Measurements from ENCODE around the gene CA12.
A peak's percentile ranks its signal among the peaks of the same experiment; 100 is the strongest.

The CA12 gene

GRCh38 chr15:63384906-63385305 lies 3.3 kb upstream of the CA12 start:
- Histone ChIP-seq H3K27me3 (replicated peaks) (no peaks in the 10 kb centered on the region), H3K36me3 (replicated peaks) (no peaks in the 10 kb centered on the region), H3K4me3 (ENCODE audit: low read depth, low read length) (no peak overlapping the region), H3K27ac (no peak overlapping the region)
- DNase-seq = no peak
- TF ChIP-seq CTCF (IDR thresholded peaks at IDR 0.05; ENCODE audit: low read depth, low read length, missing control alignments) = no peak
- in situ Hi-C loops (cut with HindIII; ENCODE audit: low pct_ligation_motif_present, low sequenced_read_pairs) = no loop called here

GRCh38 chr15:63382966-63383710 lies 1.5 kb upstream of the CA12 start:
- H3K4me3 ChIP-seq (ENCODE audit: low read depth, low read length) = no peak overlapping the region
- no peaks in the 10 kb centered on the region for H3K36me3 ChIP-seq (replicated peaks)
- no peak for DNase-seq
- H3K27ac ChIP-seq = no peak overlapping the region
- TF ChIP-seq CTCF (IDR thresholded peaks at IDR 0.05; ENCODE audit: low read depth, low read length, missing control alignments) = no peak
- in situ Hi-C loops (cut with HindIII; ENCODE audit: low pct_ligation_motif_present, low sequenced_read_pairs) = no loop called here
- no peaks in the 10 kb centered on the region for H3K27me3 ChIP-seq (replicated peaks)

- Histone ChIP-seq H3K27ac (no peak overlapping the region), H3K27me3 (replicated peaks) (no peaks in the 10 kb centered on the region), H3K4me3 (ENCODE audit: low read depth, low read length) (peak overlapping the region; percentile 66), H3K36me3 (replicated peaks) (no peaks in the 10 kb centered on the region)
- no peak for DNase-seq
- no peak for TF ChIP-seq CTCF (IDR thresholded peaks at IDR 0.05; ENCODE audit: low read depth, low read length, missing control alignments)
- in situ Hi-C loops (cut with HindIII; ENCODE audit: low pct_ligation_motif_present, low sequenced_read_pairs) = no loop called here
Observed at GRCh38 chr15:63380808-63381282, 801 bp downstream of the CA12 start.

- no peak for DNase-seq
- peak overlapping the region; percentile 66 for H3K4me3 ChIP-seq (ENCODE audit: low read depth, low read length)
Observed at GRCh38 chr15:63380151-63380807, 1.4 kb downstream of the CA12 start.

GRCh38 chr15:63379492-63380150 lies 2.0 kb downstream of the CA12 start:
- H3K4me3 ChIP-seq (ENCODE audit: low read depth, low read length) = no peak overlapping the region
- no peaks in the 10 kb centered on the region for H3K27me3 ChIP-seq (replicated peaks)
- TF ChIP-seq CTCF (IDR thresholded peaks at IDR 0.05; ENCODE audit: low read depth, low read length, missing control alignments) = no peak
- no peak overlapping the region for H3K27ac ChIP-seq
- in situ Hi-C loops (cut with HindIII; ENCODE audit: low pct_ligation_motif_present, low sequenced_read_pairs) = no loop called here
- DNase-seq = no peak
- no peaks in the 10 kb centered on the region for H3K36me3 ChIP-seq (replicated peaks)

More at GRCh38 chr15:63380151-63380807, 1.4 kb downstream of the CA12 start:
- TF ChIP-seq CTCF (IDR thresholded peaks at IDR 0.05; ENCODE audit: low read depth, low read length, missing control alignments) = no peak
- Histone ChIP-seq H3K36me3 (replicated peaks) (no peaks in the 10 kb centered on the region), H3K27me3 (replicated peaks) (no peaks in the 10 kb centered on the region), H3K27ac (no peak overlapping the region)
- in situ Hi-C loops (cut with HindIII; ENCODE audit: low pct_ligation_motif_present, low sequenced_read_pairs) = no loop called here

Measured in brain microvascular endothelial cell (primary cell).